HG03039 (cell line): Measurements from ENCODE around the gene RNF44.

Source experiments
- ATAC-seq: cut with Tn5 transposase; IDR thresholded peaks from one replicate; pipeline ENCODE4 v1.9.1; 2021; ENCODE audit warnings: mild to moderate bottlenecking, moderate library complexity; ENCODE audit not compliant: unreplicated experiment

RNF44 gene

DNA sequence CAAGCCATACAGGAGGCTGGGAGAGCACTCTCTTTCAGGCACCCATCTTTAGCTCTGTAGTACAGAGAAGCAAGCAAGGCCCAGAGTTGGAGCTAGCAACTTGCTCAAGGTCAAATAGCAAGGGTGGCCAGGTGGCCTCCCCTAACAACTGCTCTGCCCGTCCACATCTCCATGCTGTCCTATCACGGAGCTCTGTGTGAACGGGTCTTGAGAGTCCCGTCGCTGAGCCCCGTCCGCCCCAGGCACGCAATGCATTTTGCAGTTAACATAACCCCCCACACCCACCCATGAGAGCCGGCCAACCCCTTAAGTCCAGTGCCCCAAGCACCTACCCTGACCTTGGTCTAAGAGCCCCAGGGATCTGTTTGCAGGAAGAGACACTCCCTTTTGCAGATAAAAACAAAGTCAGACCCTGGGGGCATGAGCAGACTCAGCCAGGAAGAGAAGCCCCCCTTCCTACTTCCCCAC, 1.5 kb downstream of the RNF44 start:
- ATAC-seq, result no peak

DNA sequence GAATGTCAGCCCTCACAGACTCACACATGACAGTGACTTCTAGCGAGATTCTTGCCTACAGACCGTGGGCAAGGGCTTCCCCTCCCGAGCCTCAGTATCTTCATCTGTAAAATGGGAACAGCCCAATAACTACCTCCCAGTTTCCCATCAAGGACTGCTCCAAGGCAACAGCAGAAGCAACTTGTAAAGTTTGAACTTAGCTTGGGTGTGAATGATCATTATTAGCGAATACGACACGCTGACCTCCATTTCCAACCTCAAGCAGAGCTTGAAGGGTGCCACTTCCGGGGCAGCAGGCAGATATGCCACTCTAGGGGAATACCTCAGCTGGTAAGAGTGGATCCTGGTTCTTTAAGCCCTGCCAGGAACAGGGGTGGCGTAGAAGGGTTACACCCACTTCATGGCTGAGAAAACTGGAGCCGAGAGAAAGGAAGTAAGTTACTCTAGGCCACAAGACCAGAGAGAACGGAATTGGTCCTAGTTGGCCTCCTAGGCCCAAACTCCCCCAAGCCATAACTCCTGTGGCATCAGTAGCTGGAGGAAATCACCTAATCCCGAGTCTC, 2.0 kb downstream of the RNF44 start:
- no peak for ATAC-seq

DNA sequence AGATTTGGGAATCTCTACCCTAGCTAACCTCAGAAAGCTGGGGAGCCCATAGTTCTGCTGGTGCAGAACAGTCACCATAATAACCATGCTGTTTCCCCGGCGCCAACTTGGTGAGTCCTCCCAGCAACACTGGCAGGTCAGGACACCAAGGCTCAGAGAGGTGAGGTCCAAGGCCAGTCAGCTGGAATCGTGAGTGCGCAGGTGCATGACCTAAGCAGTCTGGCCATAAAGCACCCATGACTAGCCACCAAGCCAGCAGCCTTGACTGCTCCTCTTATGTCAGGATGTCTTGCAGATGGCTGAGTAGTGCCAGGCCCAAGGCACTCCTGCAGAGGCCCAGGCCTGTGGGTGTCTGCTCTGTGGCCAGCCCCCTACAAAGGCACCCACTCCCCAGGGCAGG, 2.6 kb downstream of the RNF44 start:
- ATAC-seq, result no peak

DNA sequence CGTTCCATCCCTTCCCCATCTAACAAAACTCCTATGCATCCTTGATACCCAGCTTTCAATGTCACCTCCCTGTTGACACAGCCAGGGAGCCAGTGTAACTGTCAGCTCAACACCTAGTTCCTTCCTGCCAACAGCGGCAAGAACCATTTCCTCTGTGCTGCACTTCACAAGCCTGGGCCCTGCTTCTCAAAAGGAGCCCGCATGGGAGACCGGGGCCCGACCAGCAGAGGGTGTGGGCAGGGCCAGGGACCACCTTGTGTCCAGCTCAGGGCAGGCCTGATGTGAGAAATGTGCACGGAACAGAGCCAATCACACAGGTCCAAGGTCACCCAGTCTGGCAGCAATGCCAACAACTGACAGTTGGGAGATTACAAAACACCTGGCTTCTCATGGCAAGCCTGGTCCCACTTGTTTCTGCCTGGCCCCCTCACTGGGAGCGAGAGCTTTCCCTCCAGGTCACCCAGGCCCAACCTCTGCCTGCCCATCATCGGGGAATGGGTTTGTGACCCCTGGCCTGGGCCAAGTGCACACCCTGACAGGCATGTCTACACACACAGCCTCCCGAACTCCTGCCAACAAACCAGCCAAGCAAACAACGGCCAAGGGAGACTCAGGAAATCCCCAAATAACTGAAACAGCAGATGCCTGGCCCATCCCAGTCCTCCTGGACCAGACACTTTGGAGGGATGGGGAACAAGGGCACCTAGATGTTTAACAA, 3.1 kb downstream of the RNF44 start:
- no peak for ATAC-seq

DNA sequence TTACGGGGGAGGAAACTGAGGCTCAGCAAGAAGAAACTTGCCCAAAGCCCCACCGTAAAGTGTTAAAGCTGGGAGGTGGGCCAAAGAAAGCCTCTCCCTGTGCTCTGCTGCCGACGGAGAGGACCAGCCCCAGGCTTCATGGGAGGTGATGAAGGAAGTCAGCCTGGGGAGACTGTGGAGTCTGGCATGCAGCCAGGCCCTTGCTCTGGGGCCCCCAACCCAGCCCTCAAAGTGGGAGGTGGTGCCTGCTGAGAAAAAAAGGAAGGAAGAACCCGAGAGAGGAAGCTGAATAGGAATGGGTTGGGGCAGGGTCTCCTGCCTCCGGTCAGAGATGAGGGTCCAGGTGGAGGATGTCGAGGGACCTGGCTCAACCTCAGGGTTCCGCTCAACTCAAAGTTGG, 3.8 kb downstream of the RNF44 start:
- no peak for ATAC-seq

DNA sequence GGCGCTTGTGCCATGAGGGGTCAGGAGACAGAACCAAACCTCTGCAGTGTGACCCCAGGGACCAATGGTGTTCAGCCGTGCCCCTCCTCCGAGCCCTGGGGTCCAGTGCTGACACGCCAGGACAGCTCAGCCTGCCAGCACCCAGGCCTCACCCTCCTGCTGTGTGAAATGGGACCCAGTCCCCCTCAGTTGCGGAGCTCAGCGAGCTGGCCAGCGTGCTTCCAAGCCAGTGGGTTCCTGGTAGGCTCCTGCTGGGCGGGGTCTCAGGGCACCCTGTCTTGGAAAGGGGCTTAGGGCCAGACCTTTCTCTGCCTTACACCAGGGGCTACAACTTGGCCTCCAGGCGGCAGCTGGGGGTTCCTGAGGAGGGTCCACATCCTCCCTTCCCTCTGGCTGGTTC, 4.4 kb downstream of the RNF44 start:
- ATAC-seq, result no peak

DNA sequence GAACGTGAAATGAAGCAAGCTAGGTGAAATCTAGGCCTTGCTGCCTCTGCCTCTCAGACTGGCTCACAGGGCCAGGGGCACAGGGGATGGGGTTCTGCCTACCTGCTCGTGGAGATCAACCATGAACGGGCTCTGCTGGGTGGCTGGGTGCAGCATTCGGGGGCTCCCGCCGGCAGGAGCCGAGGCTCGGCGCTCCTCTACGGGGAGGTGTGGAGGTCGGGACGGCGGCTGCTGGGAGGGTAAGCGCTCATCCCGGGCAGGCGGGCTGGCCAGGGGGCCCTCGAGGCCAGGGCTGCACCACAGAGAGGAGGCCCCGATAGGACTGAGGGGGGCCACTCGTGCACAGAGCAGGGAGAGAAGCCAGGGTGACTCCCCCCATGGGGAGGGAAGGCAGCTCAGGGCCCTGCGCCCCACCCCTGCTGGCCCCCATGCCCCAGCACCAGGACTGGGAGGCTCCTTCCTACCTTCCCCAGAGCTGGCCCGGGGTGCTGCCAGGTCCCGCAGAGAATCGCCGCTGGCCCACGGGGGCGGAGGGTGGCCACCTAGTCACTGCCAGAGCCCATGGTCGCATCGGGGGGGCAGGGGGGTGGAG, 5.2 kb downstream of the RNF44 start:
- ATAC-seq, result no peak

DNA sequence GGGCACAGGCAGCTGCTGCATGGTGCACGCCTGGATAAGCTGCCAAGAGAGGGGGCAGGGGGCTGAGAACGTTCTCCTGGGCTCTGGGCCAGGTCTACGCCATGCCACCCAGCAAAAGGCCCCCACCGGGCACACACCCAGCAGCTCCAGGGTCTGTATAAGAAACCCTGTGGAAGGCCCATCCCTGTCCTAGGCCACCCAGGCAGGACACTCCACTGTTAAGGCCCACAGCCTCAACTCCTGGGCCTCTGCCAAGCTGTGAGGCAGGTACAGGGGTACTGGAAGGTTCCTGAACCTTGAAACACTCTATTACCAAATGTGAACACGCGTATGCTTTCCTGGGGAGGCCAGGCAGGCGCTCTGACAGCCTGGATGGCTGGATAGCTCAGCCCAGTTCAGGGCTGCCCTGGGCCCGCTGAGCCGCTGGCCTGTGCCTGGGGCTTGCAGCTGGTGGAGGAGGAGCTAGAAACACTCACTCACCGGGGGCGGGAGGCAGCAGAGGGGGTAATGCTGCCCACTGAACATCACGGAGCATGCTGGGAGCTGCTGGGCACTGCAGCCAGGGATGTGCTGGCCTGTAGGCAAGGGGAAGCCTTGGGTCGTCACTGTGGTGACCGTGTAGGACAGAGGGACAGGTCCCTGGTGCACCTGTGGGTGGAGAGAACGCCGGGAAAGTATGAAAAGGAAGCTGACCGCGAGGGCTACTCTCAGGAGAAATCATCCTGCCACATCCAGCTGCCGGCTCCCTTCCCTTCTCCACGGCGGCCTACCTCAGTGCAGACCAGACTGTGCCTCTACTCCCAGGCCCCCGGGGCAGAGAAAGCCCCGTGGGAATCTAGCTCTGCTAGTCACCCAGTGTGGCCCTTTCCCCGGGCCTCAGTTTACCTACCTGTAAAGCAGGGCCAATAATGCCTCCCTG, 6.0 kb downstream of the RNF44 start:
- no peak for ATAC-seq

DNA sequence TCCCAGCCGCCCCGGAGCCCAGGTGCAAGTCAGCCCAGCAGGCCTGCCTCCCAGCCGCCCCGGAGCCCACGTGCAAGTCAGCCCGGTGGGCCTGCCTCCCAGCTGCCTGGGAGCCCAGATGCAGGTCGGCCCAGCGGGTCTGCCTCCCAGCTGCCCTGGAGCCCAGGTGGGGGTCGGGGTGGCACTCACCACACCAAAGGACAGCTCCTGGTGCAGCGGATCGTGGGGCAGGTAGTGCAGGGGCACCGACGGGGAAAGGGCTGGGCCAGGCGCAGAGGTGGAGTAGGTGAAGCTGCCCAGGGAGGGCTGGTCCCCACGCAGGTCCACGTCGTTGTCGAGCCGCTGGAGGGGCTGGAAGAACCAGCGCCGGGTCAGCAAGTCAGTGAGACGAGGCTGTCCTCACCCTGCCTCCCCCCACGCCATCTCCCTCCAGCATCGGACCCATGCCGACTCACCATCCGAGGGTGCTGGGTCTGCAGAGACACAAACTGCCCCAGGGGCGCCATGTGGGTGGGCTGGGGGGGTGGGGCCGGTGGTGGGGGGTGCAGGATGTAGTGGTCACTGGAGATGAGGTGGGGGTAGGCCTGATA, 6.7 kb downstream of the RNF44 start:
- ATAC-seq, result no peak

DNA sequence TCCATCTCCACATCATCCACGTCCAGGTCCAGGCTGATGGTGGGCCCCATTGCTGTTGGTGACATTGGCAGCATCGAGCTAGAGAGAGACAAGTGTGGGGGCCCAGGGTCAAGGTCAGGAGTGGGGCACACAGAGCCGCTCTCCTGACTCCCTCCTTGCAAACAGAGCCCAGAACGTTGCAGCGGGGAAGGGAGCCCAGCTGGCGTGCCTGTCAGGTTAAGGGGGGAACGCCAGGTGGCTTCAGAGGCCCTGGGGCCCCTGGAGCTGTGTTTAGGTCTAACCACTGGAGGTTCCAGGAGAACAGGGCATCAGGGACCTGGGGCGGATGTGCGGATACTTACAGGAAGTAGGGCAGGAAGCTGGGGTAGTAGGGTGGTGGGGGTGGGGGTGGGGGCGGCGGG, 7.5 kb downstream of the RNF44 start:
- ATAC-seq, result no peak

DNA sequence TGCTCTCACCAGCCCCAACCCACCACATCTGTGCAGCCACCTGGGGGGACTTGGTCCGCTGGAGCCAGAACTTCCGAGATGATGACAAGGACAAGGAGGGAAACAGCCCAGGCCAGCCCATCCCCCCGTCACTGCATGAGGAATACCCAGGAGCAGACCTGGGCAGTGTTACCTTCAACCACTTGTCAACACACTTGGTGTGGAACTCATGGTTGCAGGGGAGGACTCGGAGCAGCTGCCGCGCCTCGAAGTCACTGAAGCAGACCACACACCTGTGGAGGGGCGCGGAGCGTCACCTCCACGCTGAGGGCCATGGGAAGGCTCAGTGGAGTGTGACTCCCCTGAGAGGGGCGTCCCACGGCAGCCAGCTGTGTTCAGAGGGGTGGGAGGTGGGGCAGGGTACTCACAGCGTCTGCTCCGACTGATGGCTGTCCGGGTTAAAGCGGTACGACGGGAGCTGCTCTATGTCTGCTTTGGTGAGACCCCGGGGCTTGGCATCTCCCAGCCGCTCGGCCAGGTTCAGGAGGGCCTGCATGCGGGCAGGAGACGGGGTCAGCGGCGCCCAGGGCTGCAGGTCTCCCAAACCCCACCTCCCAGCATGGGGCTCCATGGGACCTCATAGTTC, 8.0 kb downstream of the RNF44 start:
- ATAC-seq, result no peak

DNA sequence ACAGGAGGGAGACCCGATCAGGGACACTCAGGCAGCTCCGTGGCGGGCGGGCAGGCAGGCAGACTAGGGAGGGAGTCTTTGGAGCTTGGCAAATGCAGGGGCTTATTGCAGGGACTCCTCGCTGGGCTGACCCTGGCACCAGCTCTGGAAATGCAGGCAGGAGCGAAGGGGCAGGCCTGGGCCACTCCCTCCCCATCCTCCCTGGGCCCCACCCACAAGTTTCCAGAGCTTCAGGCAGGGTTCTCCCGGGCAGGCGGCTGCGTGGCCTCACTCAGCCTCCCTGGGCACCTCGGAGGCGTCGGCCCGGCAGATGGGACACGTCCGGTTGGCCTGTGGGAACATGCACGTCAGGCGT, 8.5 kb downstream of the RNF44 start:
- ATAC-seq, result no peak

DNA sequence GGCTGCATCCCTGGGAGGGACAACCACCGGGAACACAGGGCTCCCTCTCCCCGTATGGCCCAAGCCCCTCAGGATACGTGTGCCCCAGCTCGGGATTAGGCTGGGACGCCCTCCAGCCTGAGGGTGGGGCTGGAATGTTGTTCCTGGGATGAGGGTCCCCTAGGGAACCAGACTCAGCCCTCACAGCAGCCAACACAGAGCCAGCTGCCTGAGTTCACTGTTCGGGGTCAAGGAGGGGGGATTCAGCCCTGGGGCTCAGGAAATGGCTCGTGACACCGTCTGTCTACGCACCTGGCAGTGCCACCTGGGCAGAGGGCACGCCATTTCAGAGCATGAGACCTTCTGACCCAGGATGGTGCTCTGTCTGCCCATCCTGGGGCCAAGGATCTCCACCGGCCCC, 8.9 kb downstream of the RNF44 start:
- ATAC-seq, result no peak

DNA sequence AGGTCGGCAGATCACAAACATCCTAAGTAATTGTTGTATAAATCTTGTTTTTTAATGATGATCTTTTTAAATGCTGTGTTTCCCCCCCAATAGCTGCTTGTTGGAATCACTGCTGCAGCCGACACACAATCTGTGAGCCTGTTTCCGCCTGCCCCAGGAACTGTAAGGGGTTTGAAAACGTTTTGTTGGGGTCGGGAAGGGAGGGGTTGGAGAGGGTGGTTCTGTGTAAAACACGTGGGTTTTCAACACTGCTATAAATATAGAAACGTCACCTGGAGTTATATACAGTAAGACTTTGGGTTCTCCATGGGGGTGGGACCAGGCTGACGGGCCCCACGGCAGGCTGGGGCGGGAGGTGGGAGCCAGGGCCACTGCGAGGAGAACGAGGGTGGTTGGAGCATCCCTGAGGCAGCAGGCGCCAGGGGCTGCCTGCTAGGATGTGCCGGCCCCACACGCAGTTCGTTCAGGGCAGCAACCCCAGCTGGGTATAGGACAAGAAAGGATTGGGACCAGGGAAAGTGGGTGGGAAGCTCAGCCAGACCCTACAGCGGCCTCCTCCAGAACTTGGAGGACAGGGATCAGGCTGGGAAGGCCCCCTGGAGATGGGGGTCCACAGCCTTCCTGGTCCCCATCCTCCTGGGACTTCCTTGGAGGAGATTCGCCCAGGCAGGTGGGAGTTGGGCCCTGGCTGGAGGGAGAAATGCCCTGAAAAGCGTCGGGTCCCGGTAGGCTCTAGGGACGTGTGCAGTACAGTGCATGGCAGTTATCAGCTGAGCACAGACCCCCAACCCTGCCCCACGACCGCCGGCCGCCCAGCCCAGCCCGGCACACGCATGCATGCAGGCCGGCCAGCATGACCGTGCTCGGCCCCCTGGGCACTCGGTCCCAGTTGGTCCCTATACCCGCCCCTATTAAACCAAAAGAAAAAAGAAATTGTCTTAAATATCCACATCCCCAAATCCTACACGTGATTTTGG, 9.7 kb downstream of the RNF44 start:
- no peak for ATAC-seq

DNA sequence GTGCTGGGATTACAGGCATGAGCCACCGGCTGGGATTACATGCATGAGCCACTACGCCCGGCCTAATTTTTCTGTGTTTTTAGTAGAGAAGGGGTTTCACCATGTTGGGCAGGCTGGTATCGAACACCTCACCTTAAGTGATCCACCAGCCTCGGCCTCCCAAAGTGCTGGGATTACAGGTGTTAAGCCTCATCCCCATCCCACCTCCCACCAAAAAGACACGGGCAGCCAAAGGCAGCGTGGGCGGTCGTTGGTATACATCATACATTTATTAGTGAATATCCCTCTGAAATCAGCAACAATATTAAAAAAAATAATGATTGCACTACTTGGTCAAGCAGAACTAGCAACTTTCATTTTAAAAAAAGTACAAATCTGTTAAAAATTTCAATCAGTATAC, 10.7 kb downstream of the RNF44 start:
- no peak for ATAC-seq

DNA sequence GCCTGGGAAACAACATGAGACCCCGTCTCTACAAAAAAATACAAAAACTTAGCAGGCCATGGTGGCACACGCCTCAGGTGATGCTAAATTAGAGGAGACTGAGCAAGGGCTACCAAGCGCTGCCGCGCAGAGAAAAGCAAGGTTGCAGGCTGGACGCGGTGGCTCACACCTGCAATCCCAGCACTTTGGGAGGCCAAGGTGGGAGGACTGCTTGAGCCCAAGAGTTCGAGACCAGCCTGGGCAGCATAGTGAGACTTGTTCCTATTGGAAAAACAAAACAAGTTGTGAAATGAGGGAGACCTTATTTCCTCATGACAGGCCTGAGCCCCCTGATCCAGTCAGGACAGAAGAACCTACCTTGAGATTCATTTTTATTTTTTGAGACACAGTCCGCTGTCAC, 11.5 kb downstream of the RNF44 start:
- ATAC-seq, result no peak

DNA sequence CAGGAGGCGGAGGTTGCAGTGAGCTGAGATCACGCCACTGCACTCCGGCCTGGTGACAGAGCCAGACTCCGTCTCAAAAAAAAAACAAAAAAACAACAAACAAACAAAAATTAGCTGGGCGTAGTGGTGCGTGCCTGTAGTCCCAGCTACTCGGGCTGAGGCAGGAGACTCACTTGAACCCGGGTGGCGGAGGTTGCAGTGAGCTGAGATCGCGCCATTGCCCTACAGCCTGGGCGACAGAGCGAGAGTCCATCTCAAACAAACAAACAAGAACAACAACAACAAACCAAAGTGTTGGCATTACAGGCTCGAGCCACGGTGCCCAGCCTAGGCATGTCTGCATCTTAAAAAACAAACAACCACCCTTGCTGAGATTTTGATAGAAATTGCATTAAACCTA, 12.2 kb downstream of the RNF44 start:
- ATAC-seq, result no peak

DNA sequence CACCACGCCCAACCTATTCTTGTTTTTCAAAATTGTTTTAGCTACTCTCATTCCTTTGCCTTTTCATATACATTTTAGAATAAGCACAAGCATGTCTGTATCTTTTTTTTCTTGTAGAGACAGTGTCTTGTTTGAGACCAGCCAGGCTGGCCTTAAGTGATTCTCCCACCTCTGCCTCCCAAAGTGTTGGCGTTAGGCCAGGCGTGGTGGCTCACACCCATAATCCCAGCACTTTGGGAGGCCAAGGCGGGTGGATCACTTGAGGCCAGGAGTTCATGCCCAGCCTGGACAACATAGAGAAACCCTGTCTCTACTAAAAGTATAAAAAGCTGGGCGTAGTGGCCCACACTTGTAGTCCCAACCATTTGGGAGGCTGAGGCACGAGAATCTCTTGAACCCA, 13.1 kb downstream of the RNF44 start:
- no peak for ATAC-seq

DNA sequence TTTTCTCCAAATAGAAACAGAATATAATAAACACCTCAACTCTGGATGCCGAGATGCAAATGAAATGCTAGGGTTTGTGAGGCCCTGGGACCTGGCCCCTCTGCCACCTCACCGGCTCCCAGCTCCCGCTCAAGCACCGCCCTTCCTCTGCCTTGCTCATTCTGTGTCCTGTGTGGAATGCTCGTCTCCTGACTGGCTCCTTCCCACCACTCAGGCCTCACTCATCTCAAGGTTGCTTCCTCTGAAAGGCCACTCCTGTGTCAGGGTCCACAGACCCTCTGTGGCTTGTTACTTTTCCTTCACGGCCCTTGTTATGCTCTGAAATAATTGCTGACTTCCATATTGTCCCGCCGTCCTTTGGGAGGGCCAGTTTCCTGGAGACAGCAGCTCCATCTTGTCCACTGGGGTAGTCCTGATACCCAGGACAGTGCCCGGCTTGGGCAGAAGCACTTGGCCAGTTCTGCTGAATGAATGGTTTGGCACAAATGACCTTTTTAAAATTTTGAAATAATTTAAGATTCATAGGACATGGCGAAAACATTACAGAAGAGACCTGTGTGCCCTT, 15.4 kb downstream of the RNF44 start:
- ATAC-seq, result no peak
